Mesodermal cell (in vitro differentiated cells): Measurements from ENCODE around the gene ERV3-1.

Source experiments
- H3K27ac ChIP-seq: 2 replicates; pipeline ENCODE4 v1.7.0; 2013; ENCODE audit warnings: mild to moderate bottlenecking, low read depth, low read length, moderate library complexity; ENCODE audit not compliant: severe bottlenecking
- H3K36me3 ChIP-seq: 2 replicates; pipeline ENCODE4 v1.7.1; 2013; ENCODE audit warnings: mild to moderate bottlenecking, low read length, moderate library complexity; ENCODE audit not compliant: control insufficient read depth, insufficient read depth
- H3K4me1 ChIP-seq: one replicate; pipeline ENCODE4 v1.7.1; 2013; ENCODE audit warnings: mild to moderate bottlenecking, low read length; ENCODE audit not compliant: insufficient read depth, control insufficient read depth, poor library complexity, severe bottlenecking
- H3K4me3 ChIP-seq: 2 replicates; pipeline ENCODE4 v1.7.0; 2013; ENCODE audit warnings: low read length, control low read depth, mild to moderate bottlenecking; ENCODE audit not compliant: insufficient read depth, poor library complexity, severe bottlenecking; ENCODE audit errors: extremely low read depth
- H3K9me3 ChIP-seq: 2 replicates; pipeline ENCODE4 v1.7.1; 2013; ENCODE audit warnings: mild to moderate bottlenecking, low read length, moderate library complexity; ENCODE audit not compliant: control insufficient read depth
- WGBS, 2 experiments: methylation state at CpG; one replicate each; pipeline ENCODE4 v1.1.5; 2013; ENCODE audit warnings: missing lambda C conversion rate in 2 of 2; ENCODE audit not compliant: insufficient coverage in 2 of 2; 5-methylcytosine and 5-hydroxymethylcytosine counted together

ERV3-1 gene

DNA sequence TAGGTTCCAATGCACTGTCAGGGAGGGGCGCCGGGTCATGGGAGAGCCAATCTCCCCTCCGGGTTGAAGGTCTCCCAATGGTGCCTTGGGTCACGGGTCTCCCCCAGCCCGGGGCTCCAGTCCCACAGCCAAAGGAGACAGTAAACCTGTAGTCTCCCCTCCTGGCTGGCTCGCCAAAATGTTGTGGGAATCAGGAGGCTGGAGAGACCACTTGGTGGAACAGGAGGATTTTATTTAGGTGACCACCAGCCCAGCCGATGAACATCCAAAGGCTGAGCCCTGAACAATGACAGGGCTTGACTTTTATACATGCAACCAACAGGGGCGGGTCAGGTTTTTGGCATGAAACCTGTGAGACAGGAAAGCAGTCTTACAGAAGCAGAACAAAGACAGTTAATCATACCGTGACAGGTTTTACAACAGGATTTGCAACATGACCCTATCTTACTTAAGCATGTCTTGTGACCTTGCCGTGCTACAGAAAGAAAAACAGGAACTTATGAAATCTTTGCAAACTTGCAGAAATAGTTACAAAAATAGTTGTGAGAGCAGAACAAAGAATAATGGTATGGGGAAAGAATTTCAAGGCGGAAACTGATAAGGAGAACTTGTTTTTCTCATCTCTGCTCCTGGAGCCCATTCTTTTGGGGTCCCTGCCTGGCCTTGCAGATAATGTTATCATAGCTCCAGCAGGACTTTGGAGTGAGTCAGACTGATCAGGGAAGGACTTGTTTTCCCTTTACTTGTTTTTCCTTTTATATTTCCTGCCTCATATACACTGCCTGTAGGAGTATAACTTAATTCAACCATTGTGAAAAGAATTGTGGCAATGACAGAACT is 7.1 kb downstream of the ERV3-1 start:
- Histone ChIP-seq H3K4me3 (no peak overlapping the region), H3K36me3 (peaks cover 94% of the 10 kb centered on the region)

DNA sequence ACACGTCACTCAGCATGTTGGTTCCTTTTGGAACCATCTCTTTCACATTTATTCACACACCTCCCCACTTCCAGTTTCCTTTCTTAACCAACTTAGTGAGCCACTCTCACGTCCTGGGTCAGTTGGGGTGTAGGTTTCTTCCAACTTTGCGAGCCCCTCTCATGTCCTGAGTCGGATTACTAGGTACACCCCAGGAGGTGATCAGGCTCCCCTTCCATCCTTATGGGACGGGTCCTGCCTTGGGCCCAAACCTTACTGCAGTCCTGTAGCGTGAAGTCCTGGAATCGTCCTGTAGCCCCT is 7.7 kb downstream of the ERV3-1 start:
- peak overlapping the region; percentile 64 for H3K27ac ChIP-seq
- peaks cover 76% of the 10 kb centered on the region for H3K9me3 ChIP-seq
- peaks cover 95% of the 10 kb centered on the region for H3K36me3 ChIP-seq
- no peaks in the 10 kb centered on the region for H3K4me1 ChIP-seq
- no peak overlapping the region for H3K4me3 ChIP-seq
- 83 to 93% methylated on average over 7 of the region's 7 CpGs for WGBS, 2 experiments

More for the DNA sequence above, 7.1 kb downstream of the ERV3-1 start:
- 79 to 81% methylated on average over 10 to 11 of the region's 11 CpGs for WGBS, 2 experiments
- no peaks in the 10 kb centered on the region for H3K4me1 ChIP-seq
- peak overlapping the region; percentile 75 for H3K27ac ChIP-seq
- H3K9me3 ChIP-seq = peaks cover 71% of the 10 kb centered on the region

DNA sequence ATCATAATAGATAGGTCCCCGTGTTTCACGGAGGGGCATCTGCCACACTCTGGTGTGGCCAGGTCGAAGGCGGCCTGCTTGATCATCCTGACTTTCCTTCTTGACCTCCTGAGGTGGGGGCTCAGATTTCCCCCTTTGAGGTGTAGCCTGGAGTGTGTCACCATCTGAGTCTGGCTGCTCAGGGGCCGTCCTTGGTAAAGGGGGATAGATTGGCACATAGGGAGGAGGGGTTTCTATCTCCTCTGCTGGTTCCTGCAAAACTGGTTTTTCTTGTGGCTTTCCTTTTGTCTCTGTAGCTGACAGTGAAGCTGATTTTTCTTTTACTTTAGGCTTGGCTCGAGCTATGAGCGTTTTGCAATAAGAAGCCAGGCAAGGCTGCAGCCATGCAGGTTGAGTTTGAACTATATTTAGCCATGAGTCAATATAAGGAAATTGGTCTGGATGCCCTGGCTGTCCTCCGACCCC is 8.5 kb downstream of the ERV3-1 start:
- WGBS, 2 experiments = 68 to 91% methylated on average over 5 to 6 of the region's 8 CpGs
- no peak overlapping the region for H3K27ac ChIP-seq
- H3K36me3 ChIP-seq = peaks cover 97% of the 10 kb centered on the region
- no peak overlapping the region for H3K4me3 ChIP-seq
- H3K4me1 ChIP-seq = no peaks in the 10 kb centered on the region
- H3K9me3 ChIP-seq = peaks cover 82% of the 10 kb centered on the region

DNA sequence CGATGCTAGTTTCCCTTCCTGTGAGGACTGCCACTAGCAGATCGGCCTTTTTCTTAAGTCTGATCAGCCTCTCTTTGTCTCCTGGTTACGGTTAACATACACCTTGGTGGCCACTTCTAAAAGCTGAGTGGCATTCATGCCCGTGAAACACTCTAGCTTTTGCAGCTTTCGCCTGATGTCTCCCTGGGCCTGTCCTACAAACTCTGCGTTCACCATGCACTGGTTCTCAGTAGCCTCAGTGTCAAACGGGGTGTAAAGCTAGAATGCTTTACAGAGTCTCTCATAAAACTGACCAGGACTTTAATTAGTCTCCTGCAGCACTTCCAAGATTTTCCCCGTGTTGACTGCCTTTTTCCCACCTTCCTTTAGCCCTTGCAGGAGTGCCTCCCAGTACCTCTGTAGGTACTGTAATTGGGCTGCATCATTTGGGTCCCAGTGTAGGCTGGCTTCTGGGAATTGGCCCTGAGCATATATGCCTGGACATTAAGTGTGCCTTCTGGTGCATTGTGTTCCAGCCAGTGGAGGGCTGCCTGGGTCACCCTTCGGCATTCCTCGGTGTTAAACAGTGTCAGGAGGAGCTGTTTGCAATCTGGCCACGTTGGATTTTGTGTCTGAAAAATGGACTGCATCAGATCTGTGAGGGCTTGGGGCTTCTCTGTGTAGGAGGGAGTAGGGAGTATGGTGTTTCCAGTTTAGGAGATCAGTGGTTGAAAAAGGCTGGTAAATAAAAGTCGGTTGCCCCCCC is 9.2 kb downstream of the ERV3-1 start:
- H3K4me1 ChIP-seq = no peaks in the 10 kb centered on the region
- peaks cover 81% of the 10 kb centered on the region for H3K9me3 ChIP-seq
- peaks cover 97% of the 10 kb centered on the region for H3K36me3 ChIP-seq
- no peak overlapping the region for H3K4me3 ChIP-seq
- 95 to 96% methylated on average over 10 of the region's 12 CpGs for WGBS, 2 experiments
- H3K27ac ChIP-seq = no peak overlapping the region

DNA sequence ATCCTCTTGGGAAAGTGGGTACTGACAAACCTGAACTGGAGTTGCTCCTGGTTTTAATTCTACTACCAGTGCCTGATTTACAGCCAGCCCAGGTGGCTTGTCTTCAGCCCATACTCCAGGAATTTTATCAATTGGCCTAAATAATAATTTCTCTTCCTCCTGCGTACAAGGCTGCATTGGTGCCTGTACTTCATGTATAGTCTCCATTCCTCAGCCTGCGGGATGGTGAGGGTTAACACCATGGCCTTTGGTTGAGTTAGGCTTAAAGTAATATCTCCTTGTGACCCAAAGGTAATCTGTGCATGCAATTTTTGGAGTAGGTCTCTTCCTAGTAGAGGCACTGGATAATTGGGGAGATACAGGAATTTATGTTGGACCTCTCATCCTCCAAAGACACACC is 10.2 kb downstream of the ERV3-1 start:
- Histone ChIP-seq H3K4me1 (no peaks in the 10 kb centered on the region), H3K4me3 (no peak overlapping the region), H3K9me3 (peaks cover 86% of the 10 kb centered on the region), H3K27ac (no peak overlapping the region), H3K36me3 (peaks cover 97% of the 10 kb centered on the region)
- 100% methylated on average over 1 of the region's 2 CpGs; no CpG with 5 or more reads in 1 of the 2 experiments for WGBS, 2 experiments

DNA sequence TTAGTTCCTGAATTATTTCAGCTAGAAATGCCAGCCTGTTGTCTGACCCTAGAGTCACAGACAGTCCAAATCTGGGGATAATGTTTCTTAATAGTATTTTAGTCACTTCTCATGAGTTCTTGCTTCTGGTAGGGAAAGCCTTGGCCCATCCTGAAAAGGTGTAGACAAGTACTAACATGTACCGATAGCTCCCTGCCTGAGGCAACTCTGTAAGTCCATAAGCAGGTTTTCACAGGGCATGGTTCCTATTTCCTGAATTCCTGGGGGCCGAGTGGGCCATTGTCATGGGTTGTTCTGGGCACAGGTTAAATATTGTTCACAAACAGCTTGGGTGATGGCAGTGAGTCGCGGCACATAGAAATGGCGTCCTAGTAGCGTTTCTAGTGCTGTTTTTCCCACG is 12.6 kb downstream of the ERV3-1 start:
- peaks cover 96% of the 10 kb centered on the region for H3K36me3 ChIP-seq
- H3K4me1 ChIP-seq = no peaks in the 10 kb centered on the region
- no peak overlapping the region for H3K27ac ChIP-seq
- WGBS, 2 experiments = 97 to 99% methylated on average over 7 of the region's 7 CpGs
- H3K4me3 ChIP-seq = no peak overlapping the region
- peaks cover 84% of the 10 kb centered on the region for H3K9me3 ChIP-seq

DNA sequence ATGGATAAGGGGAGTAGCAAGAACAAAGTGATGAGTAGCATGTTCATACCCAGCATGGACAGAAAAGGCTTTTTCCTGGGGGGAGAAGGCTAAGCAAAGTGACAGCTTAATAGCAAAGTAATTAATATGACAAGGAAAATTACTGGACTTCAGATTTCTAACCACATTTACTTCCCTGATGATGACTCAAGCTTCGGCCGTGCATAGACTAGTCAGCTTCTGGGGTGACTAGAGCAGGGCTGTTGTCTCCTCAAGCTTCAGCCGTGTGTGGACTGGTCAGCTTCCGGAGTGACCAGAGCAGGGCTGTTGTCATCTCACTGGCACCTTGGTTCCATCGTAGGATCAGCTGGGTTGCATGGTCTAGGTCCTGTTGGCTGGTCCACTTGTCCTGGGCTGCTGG is 13.5 kb downstream of the ERV3-1 start:
- Histone ChIP-seq H3K4me3 (no peak overlapping the region), H3K4me1 (no peaks in the 10 kb centered on the region), H3K9me3 (peaks cover 81% of the 10 kb centered on the region), H3K27ac (no peak overlapping the region), H3K36me3 (peaks cover 86% of the 10 kb centered on the region)
- whole genome bisulfite sequencing, 2 experiments = 98 to 100% methylated on average over 5 of the region's 5 CpGs

DNA sequence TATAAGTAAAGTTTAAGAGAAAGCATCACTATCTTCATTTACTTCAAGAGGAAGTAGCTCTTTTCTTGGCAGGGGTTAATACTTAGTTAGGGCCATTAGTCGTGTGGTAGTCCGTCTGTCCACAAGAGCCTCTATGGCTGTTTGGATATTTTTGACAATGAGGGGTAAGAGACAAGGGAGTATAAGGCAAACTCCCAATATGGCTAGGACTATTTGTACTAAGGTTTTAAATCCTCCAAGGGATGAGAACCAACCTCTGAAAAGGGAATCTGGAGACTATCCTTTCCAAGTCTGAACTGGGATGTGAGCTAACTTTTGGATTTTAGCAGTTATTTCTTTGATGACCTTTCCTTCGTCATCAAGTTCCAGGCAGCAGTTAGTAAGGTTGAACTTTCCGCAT is 15.6 kb downstream of the ERV3-1 start, which contains the start of gene ZNF117:
Gene ZNF117, minus strand, starts transcription at position 101 of the 400 bp plus-strand sequence.
- Histone ChIP-seq H3K27ac (no peak within 1 kb of the TSS), H3K4me3 (no peak within 1 kb of the TSS), H3K4me1 (no peaks in the 10 kb centered on the region), H3K36me3 (peaks cover 72% of the 10 kb centered on the region), H3K9me3 (peaks cover 67% of the 10 kb centered on the region)
- 90 to 100% methylated on average over 2 of the region's 4 CpGs for WGBS, 2 experiments

DNA sequence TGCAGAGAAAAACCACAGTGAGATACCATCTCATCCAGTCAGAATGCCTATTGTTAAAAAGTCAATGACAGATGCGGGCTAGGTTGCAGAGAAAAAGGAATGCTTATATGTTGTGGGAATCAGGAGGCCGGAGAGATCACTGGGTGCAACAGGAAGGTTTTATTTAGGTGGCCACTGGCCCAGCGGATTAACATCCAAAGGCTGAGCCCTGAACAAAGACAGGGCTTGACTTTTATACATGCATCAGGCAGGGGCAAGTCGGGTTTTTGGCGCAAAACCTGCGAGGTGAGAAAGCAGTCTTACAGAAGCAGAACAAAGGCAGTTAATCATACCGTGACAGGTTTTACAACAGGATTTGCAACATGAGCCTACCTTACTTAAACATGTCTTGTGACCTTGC is 16.3 kb downstream of the ERV3-1 start:
- 96 to 98% methylated on average over 6 to 7 of the region's 7 CpGs for WGBS, 2 experiments
- H3K36me3 ChIP-seq = peaks cover 72% of the 10 kb centered on the region
- no peaks in the 10 kb centered on the region for H3K4me1 ChIP-seq
- no peak overlapping the region for H3K4me3 ChIP-seq
- H3K27ac ChIP-seq = no peak overlapping the region
- H3K9me3 ChIP-seq = peaks cover 63% of the 10 kb centered on the region

DNA sequence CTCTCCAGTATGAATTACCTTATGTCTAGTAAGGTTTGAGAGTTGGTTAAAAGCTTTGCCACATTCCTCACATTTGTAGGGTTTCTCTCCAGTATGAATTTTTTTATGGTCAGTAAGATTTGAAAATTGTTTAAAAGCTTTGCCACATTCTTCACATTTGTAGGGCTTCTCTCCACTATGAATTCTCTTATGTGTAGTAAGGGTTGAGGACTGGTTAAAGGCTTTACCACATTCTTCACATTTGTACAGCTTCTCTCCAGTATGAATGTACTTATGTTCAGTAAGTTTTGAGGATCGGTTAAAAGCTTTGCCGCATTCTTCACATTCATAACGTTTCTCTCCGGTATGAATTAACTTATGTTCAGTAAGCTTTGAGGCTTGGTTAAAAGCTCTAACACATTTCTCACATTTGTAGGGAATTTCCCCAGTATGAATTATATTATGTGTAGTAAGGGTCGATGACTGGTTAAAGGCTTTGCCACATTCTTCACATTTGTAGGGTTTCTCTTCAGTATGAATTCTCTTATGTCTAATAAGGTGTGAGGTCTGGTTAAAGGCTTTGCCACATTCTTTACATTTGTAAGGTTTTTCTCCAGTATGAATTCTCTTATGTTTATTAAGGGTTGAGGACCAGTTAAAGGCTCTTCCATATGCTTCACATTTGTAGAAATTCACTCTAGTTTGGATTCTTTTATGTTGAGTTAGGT is 27.8 kb downstream of the ERV3-1 start:
- peaks cover 71% of the 10 kb centered on the region for H3K9me3 ChIP-seq
- 95% methylated on average over 4 of the region's 5 CpGs; no CpG with 5 or more reads in 1 of the 2 experiments for WGBS, 2 experiments
- no peak overlapping the region for H3K27ac ChIP-seq
- no peaks in the 10 kb centered on the region for H3K4me1 ChIP-seq
- no peak overlapping the region for H3K4me3 ChIP-seq
- peaks cover 63% of the 10 kb centered on the region for H3K36me3 ChIP-seq
